ENCODE results near the gene EBF3.

EBF3 gene

DNA sequence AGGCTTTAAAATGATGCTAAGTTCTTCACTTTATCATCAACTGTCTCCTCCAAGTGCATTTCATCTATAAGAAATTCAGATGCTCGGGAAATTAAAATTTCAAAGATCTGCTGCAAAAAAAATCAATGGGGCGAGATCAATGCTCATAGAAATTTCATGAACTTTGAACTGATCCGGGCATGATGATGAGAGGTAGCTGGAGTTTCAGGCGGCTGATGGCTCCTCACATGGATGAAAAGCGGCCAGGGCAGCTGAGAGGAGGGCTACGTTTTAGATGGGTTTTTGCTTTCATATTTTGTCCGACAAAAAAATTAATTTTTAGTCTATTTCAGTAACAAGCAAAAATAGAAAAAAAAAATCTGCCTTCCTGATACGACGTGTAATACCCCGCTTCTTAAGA, 109.9 kb downstream of the EBF3 start:
- DNase-seq (ENCODE audit: low read depth in 2 of 2): no peak

- no peak for DNase-seq (ENCODE audit: low read depth in 2 of 2)
Observed at GRCh38 chr10:129853562-129853903, 110.5 kb downstream of the EBF3 start.

- DNase-seq (ENCODE audit: low read depth in 2 of 2): no peak
Observed at GRCh38 chr10:129852829-129853561, 111.1 kb downstream of the EBF3 start.

DNA sequence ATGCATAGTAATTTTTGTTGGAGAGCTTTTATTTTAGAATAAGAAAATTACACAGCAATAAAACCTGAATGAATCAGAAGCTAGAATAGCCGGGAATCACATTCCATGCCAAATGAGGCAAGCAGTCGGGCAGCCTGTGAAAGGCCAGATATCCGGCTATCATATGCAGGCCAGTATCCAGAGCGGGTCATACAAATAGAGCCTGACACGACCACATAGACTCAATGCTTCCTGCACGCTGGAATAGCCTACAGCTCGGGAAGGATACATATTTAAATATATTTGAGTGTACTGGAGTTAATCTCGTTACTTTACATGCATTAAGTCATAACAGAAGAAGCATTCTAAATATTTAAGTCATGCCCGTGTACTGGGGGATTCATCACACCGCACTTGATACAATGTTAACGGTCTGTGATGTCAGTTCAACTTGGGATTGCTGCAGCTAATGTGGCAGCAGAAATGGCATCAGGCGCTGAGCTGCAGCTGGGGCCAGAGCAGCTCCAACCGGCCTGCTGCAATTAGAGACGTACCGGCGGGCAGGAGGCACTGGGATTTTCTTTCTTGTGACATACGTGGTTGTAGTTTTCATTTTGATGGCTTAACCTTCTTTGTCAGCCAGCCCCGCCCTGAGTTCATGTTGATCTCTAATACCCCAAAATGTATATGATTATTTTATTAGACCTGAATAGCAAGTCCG, 112.0 kb downstream of the EBF3 start:
- no peak for DNase-seq (ENCODE audit: low read depth in 2 of 2)

- no peak for DNase-seq (ENCODE audit: low read depth in 2 of 2)
Observed at GRCh38 chr10:129850790-129851189, 113.3 kb downstream of the EBF3 start.

DNA sequence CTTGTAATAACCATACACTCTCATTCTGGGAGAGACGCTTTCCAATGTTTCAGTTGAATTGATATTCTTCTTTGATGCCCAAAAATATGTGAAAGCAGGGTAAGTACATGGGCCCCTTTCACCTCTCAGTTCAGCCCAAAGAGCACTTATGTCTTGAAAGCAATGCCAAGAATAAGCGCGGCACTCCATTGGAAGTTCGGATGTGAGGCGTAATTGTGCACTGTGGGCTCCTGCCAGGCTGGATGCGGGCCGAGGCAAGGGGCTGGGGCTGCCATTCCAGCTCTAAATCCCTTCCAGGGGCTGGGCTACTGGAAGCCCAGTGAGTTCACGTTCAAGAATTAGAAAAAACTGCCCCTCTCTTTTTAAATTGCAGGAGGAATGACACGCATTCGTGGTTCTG, 113.8 kb downstream of the EBF3 start:
- no peak for DNase-seq (ENCODE audit: low read depth in 2 of 2)

DNA sequence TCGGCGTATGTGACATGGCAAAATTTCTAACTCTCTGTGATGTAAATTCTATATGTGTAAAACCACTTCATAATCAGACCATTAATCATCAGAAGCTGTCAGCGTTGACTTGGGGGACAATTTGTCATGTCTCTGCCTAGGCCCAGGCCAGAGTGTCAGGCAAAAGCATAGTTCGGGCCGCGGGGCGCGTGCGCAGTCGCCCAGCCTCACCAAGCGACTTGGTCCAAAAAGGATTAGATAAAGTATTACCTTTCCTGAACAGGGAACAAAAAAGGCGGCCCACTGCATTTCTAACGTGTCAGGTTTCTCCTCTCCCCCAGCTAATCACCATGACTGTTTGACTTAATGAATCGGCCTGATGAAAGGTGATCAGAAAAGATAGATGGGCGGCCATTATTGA, 114.2 kb downstream of the EBF3 start:
- DNase-seq (ENCODE audit: low read depth in 2 of 2): no peak

GRCh38 chr10:129849452-129849750, 114.7 kb downstream of the EBF3 start:
- no peak for DNase-seq (ENCODE audit: low read depth in 2 of 2)

GRCh38 chr10:129848696-129849451, 115.2 kb downstream of the EBF3 start:
- no peak for DNase-seq (ENCODE audit: low read depth in 2 of 2)

- no peak for DNase-seq (ENCODE audit: low read depth in 2 of 2)
Observed at GRCh38 chr10:129847741-129848483, 116.2 kb downstream of the EBF3 start.

DNA sequence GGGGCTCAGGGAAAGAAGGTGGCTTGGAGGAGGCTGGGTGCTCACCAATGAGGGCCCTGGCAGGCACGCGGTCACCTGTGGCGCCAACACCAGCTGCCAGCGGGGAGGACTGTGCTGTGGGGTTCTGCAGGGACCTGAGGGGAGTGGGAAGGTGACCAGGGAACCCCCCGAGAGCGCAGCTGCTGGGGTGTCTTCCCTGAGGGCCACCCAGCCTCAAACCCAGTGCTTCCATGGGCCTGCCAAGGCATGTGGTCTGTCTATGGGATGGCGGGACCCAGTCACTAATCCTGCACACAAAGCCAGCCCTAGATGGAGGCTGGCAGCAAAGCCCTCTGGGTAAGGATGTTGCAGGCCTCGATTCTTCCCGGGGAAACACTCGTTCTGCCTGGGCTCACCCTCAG, 117.1 kb downstream of the EBF3 start:
- DNase-seq (ENCODE audit: low read depth in 2 of 2): no peak

- no peak for DNase-seq (ENCODE audit: low read depth in 2 of 2)
Observed at GRCh38 chr10:129845111-129845753, 118.8 kb downstream of the EBF3 start.

DNA sequence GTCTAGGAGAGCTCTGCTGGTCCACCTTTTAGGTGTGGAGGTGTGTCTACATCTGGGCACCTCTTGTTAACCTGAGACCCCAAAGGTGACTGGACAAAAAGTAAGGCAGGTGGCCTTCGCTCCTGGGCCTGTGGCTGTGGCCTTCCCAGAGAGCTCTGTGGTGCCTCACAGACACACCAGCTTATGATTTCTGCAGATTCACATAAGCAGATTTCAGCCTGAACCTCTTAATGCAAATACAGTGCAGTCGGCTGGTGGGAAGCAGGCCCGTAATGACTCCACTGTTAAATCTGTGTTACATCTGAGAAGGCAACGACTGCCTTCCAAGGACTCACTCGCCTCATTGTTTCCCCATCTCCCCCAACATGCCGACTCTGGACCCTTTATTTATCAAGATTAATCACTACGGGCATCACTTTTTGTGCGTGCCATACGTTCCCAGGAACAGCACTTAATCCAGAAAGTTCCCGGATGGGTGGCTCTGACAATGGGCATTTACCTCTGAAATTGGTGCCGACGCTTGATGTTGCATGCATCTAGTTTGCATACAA, 119.8 kb downstream of the EBF3 start:
- no peak for DNase-seq (ENCODE audit: low read depth in 2 of 2)

- no peak for DNase-seq (ENCODE audit: low read depth in 2 of 2)
Observed at GRCh38 chr10:129843702-129844101, 120.4 kb downstream of the EBF3 start.

DNA sequence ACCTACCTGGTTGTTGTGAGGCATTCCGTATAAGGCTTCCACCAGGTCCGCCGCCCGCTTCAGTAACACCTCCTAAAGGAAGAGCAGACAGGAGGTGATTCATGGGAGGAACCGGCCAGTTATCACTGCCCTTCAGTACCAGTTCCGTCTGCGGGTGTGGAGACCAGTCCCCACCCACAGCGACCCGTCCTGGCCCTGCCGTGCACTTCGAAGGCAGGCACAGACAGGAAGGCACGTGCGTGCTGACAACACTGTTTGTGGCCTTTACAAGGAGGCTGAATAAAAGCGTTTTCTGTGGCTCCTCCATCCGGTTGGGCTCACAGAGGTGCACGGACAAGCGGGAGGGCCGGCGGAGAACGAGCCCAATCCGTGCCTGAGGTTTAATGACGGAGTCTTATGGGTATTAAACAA, 120.9 kb downstream of the EBF3 start:
- DNase-seq (ENCODE audit: low read depth in 2 of 2): no peak

DNA sequence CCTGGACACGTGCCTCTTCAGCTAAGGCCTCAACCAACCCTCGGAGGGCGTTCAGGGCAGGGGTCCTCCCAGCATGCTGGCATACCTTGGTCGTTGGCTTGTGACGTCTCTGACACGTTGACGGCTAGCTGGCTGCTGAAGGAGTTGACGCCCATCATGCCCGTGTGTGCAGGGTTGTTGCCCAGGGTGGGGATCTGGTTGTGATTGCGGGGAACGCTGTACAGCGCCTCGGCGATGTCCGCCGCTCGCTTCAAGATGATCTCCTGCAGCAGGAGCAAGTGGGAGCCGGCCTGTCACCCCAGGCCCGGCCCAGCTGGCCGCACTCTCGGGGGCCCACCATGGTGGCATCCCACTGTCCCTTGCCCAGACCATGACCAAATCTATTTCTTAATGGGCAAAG, 122.0 kb downstream of the EBF3 start:
- no peak for DNase-seq (ENCODE audit: low read depth in 2 of 2)

DNA sequence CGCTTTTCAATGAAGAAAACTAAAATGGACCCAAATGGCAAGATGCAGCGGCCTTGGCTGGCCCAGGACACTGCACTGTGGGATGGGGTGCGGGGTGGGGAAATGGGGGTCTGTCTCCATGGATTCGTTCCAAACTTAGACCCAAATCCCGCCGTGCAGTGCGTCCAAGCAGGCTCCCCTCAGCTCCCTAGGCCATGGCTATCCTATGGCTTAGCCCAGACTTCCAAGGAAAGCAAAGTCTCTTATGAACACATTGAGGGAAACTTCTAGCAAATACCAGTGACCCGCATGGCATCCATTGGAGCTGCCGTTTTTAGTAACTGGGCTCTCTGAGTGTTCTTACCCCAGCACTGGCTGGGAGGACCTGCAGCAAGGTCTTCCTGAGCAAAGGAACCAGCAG, 122.5 kb downstream of the EBF3 start:
- DNase-seq (ENCODE audit: low read depth in 2 of 2): no peak

DNA sequence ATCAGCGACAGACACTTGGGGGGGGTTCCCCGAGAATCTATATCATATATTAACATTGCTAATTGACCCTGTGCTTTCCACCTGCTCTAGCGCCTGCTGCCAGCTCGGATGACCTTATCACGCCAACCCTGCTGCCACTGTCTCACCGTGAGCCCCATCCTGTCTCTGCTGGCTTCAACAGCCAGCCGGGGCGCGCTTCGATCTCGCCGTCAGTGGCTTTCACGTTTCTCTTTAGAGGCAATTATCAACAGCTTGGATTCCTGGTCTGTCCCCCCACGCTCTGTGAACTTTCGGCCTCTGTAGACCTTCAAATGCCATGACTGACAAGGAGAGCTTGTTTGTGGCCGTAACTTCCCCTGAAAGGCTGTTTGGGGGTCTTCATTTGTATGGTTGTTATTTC, 123.0 kb downstream of the EBF3 start:
- DNase-seq (ENCODE audit: low read depth in 2 of 2): no peak

GRCh38 chr10:129840196-129840590, 123.9 kb downstream of the EBF3 start:
- DNase-seq (ENCODE audit: low read depth in 2 of 2): no peak

DNA sequence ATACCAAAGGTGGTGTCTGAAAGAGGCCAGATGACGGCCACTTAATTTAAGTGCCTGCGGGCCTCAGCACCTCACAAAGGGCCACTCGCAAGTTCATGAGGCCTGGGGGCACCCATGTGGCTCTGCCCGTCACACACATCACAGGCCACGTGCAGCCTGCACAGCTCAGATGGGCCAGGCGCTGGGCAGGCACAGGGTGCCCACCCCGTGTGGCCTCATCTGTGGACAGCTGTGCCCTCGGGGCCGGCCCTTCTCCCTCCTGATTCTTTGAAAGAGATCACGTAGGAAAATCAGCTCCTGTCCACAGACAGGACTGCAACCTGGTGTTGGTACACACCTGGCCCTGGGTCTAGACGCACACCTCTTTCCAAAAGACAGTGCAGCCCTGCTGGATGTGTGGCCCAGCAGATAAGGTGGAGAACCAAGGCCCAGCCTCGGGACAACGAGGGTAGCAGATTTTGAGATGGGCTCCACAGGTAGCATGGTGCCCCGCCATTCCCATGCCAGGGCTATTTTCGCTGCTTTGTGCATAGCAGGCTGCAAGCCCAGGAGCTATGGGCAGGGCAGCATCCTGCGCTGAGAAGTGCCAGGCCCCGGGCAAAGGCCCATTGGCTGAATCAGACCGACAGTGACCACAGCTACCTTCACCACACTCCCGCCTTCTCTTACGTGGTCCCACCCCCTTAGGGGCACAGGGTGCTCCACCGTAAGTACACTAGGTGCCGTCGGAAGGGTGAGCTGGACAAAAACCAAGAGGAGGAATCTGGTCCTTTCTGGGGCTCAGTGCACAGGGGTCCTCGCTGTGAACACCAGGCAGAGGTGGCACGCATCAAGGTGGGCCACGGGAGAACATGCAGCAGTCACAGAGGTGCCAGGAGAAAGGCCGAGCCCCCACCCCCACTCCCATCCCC, 124.5 kb downstream of the EBF3 start:
- no peak for DNase-seq (ENCODE audit: low read depth in 2 of 2)

- no peak for DNase-seq (ENCODE audit: low read depth in 2 of 2)
Observed at GRCh38 chr10:129838794-129839193, 125.3 kb downstream of the EBF3 start.

Data from fibroblast of skin of left quadriceps (primary cell).